Right atrium auricular region (tissue), 2 donors: Measurements from ENCODE around the gene ACADL. TPM values are rescaled to one million over a fixed set of nuclear protein-coding genes. Genes with fewer than 3 reads are reported as not detected.

Experiments used
- DNase-seq: peaks from one replicate; pipeline ENCODE4 v3.0.0-alpha.2; 2019; ENCODE audit warnings: low spot score
- H3K27ac ChIP-seq, 2 donors: fragments of 200-600 bp; sonication (generic); 1 replicate in 1 of 2; 2 replicates in 1 of 2; pipeline ENCODE4 v1.5.1; 2016 to 2019
- H3K27me3 ChIP-seq, 2 donors: fragments of 200-600 bp; sonication (generic); one replicate each; pipeline versions ENCODE4 v1.5.1 to v1.6.0; 2017 to 2019
- H3K36me3 ChIP-seq: fragments of 200-600 bp; sonication (generic); one replicate; pipeline ENCODE4 v1.5.1; 2016
- H3K4me1 ChIP-seq, 2 donors: fragments of 200-600 bp; sonication (generic); one replicate each; pipeline versions ENCODE4 v1.5.1 to v1.6.0; 2017 to 2019
- H3K4me3 ChIP-seq, 2 donors: fragments of 200-600 bp; sonication (generic); 1 replicate in 1 of 2; 2 replicates in 1 of 2; pipeline ENCODE4 v1.5.1; 2017 to 2019; ENCODE audit warnings: mild to moderate bottlenecking in 1 of 2, moderate library complexity in 1 of 2
- H3K9me3 ChIP-seq, 2 donors: fragments of 200-600 bp; sonication (generic); one replicate each; pipeline ENCODE4 v1.5.1; 2019
- total RNA-seq, 2 donors: library from RNA; depleted of rRNA; stranded (reverse); fragments of >200 nt; gene quantifications; one replicate each; pipeline ENCODE4 v1.1.0, GENCODE V29; 2016
- TF ChIP-seq, protein P1 (sequence below), 2 donors: fragments of 200-600 bp; sonication (generic); IDR thresholded peaks; one replicate each; pipeline ENCODE4 v1.5.1; 2019; ENCODE audit warnings: antibody characterized with exemption in 2 of 2

The ACADL gene
- total RNA-seq, 2 donors from 2014 or later = 1.4 to 1.9 TPM

DNA sequence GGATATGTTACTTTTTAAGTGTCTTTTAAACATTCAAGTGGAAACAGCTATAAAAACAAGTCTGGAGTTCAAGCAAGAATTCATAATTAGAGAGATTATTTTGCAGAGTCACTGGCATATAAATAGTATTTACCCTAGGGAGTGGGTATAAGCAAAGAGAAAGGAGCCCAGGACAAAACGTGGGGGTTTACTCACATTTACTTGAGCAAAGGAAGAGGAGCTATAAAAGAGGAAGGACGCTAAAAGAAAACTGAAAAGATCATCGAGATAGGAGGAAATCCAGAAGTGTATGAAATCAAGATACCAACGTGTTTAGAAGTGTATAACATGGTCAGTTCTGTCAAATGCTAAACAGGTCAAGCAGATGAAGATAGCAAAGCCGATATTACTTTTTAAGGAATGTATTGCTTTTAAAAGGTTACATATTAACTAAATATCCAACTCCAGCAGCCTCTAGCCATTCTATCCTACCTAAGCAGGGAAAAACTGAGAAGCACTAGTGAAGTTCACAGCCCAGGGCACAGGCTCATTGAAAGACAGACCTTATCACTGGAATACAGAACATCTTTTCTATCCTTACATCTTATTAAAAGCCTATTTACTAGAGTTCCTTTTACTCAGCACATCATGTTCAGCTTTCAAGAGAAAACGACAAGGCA is 62.7 kb downstream of the ACADL start:
- no peaks in the 10 kb centered on the region for H3K27me3 ChIP-seq
- H3K36me3 ChIP-seq = no peaks in the 10 kb centered on the region
- H3K4me3 ChIP-seq = no peak overlapping the region
- TF ChIP-seq, protein P1, sequence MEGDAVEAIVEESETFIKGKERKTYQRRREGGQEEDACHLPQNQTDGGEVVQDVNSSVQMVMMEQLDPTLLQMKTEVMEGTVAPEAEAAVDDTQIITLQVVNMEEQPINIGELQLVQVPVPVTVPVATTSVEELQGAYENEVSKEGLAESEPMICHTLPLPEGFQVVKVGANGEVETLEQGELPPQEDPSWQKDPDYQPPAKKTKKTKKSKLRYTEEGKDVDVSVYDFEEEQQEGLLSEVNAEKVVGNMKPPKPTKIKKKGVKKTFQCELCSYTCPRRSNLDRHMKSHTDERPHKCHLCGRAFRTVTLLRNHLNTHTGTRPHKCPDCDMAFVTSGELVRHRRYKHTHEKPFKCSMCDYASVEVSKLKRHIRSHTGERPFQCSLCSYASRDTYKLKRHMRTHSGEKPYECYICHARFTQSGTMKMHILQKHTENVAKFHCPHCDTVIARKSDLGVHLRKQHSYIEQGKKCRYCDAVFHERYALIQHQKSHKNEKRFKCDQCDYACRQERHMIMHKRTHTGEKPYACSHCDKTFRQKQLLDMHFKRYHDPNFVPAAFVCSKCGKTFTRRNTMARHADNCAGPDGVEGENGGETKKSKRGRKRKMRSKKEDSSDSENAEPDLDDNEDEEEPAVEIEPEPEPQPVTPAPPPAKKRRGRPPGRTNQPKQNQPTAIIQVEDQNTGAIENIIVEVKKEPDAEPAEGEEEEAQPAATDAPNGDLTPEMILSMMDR (IDR thresholded peaks at IDR 0.05) = no peak
- H3K4me1 ChIP-seq = peaks cover 0 to 27% of the 10 kb centered on the region in 2 donors
- H3K9me3 ChIP-seq = no peaks in the 10 kb centered on the region
- no peak for DNase-seq
- H3K27ac ChIP-seq = peak overlapping the region; percentile 33 to 38

DNA sequence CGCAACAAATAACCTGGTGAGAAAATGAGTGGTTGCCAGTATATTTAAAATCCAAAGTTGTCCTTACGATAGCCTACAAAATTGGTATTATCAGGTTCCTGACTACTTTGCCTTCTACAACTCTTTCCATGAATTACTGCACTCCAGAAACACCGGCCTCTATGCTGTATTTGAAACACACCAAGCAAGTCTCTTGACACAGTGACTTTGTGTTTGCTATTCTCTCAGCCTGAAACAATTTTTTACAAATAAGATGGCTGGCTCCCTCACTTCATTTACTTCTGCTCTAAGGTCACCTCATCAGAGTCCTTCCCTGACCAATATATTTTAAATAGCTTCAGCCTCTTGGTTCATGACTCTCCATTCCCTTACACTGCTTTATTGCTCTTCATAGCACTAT is 66.2 kb downstream of the ACADL start:
- Histone ChIP-seq H3K9me3 (no peaks in the 10 kb centered on the region), H3K4me3 (no peak overlapping the region), H3K4me1 (peaks cover 0 to 12% of the 10 kb centered on the region in 2 donors), H3K36me3 (peaks cover 9% of the 10 kb centered on the region), H3K27me3 (no peaks in the 10 kb centered on the region), H3K27ac (no peak overlapping the region)
- DNase-seq = no peak
- TF ChIP-seq, protein P1 (IDR thresholded peaks at IDR 0.05) = no peak

DNA sequence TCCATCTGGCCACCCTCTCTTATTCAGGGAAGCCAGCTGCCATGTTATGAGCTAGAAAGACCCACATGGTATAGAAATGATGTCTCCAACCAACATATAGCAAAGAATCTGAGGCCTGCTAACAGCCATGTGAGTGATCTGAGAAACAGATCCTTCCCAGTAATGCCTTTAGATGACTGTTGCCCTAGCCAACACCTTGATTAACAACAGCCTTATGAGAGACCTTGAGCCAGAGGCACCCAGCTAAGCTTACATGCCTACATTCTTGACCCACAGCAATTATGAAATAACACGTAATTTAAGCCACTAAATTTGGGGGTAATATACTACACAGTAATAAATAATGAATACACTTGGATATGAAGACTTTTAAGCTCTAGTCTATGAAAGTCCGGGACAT is 67.0 kb downstream of the ACADL start:
- no peaks in the 10 kb centered on the region for H3K9me3 ChIP-seq
- no peak for DNase-seq
- H3K4me1 ChIP-seq = peaks cover 0 to 12% of the 10 kb centered on the region in 2 donors
- TF ChIP-seq, protein P1 (IDR thresholded peaks at IDR 0.05) = no peak
- H3K27me3 ChIP-seq = no peaks in the 10 kb centered on the region
- no peak overlapping the region for H3K27ac ChIP-seq
- H3K36me3 ChIP-seq = peaks cover 17% of the 10 kb centered on the region
- no peak overlapping the region for H3K4me3 ChIP-seq

DNA sequence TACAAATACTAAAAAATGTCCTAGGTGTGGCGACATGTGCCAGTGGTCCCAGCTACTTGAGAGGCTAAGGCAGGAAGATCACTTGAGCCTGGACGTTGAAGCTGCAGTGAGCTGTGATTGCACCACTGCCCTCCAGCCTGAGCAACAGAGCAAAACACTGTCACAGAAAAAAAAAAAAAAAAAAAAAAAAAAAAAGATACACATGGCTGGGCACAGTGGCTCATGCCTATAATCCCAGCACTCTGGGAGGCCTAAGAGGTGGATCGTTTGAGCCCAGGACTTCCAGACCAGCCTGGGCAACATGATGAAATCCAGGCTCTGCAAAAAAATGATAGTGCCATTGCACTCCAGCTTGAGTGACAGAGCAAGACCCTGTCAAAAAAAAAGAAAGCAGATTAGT is 67.7 kb downstream of the ACADL start:
- Histone ChIP-seq H3K27me3 (no peaks in the 10 kb centered on the region), H3K4me3 (no peak overlapping the region), H3K36me3 (peaks cover 18% of the 10 kb centered on the region), H3K9me3 (no peaks in the 10 kb centered on the region), H3K4me1 (peaks cover 0 to 5% of the 10 kb centered on the region in 2 donors), H3K27ac (no peak overlapping the region)
- DNase-seq = no peak
- TF ChIP-seq, protein P1 (IDR thresholded peaks at IDR 0.05) = no peak

DNA sequence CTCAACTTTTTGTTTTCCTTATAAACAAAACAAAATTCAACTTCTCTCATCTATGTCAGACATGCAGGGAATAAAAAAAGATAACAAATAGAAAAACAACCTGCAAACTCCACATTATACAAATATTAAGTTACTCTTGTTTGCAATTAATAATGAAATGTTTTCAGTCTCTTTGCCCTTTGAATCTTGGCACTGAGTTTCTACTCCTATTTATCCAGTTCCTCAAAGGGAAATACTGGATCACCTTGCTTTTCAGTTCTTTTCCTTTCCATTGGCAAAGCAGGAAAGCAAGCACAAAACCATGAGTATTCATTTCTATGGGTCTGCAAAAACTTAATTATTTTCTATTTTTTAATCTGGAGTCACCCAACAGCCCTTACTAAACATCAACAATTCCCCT is 77.6 kb downstream of the ACADL start:
- TF ChIP-seq, protein P1 (IDR thresholded peaks at IDR 0.05) = no peak
- Histone ChIP-seq H3K4me3 (no peak overlapping the region), H3K36me3 (peaks cover 23% of the 10 kb centered on the region), H3K4me1 (no peaks in the 10 kb centered on the region), H3K27me3 (no peaks in the 10 kb centered on the region), H3K9me3 (no peaks in the 10 kb centered on the region), H3K27ac (no peak overlapping the region)
- DNase-seq = no peak

Other genes starting within 250 kb of the ACADL start
- gene RPE, start 222.8 kb downstream of the ACADL start, total RNA-seq = 10 to 100 TPM; 21.0 to 26.4 TPM
- gene KANSL1L, start 54.0 kb downstream of the ACADL start, total RNA-seq = 10 to 100 TPM; 16.5 to 19.4 TPM
- gene MYL1, start 89.7 kb upstream of the ACADL start, total RNA-seq = under 1 TPM in 1 of 2 donors, not detected in 1; 0.43 TPM